Epithelial cell of prostate (primary cell): ENCODE results near the gene SMIM1.
"Not testable (repeated sequence)": the region's sequence is repeated elsewhere in the genome, so short reads cannot be mapped to it uniquely, and the experiment has no call there.

Experiments
- DNase-seq: peaks from one replicate; pipeline ENCODE4 v3.0.0-alpha.2; 2011; ENCODE audit warnings: low read depth, low spot score
- H3K27ac ChIP-seq: fragments of 450-650 bp; 2 replicates; pipeline ENCODE4 v1.5.1; 2017; ENCODE audit warnings: mild to moderate bottlenecking

The SMIM1 gene

GRCh38 chr1:3736131-3736561 is 36.4 kb upstream of the SMIM1 start:
- no peak overlapping the region for H3K27ac ChIP-seq
- DNase-seq: no peak

- no peak overlapping the region for H3K27ac ChIP-seq
- no peak for DNase-seq
These were observed 35.8 kb upstream of the SMIM1 start for GRCh38 chr1:3736708-3737107.

- no peak overlapping the region for H3K27ac ChIP-seq
- no peak for DNase-seq
These were observed 33.6 kb upstream of the SMIM1 start for GRCh38 chr1:3738943-3739342.

GRCh38 chr1:3740042-3740441 is 32.5 kb upstream of the SMIM1 start:
- H3K27ac ChIP-seq: no peak overlapping the region
- DNase-seq: no peak

GRCh38 chr1:3740752-3741151 is 31.8 kb upstream of the SMIM1 start:
- no peak for DNase-seq
- H3K27ac ChIP-seq: no peak overlapping the region

GRCh38 chr1:3741566-3742438 is 30.7 kb upstream of the SMIM1 start:
- DNase-seq: no peak
- H3K27ac ChIP-seq: no peak overlapping the region

GRCh38 chr1:3742439-3743298 is 29.9 kb upstream of the SMIM1 start:
- H3K27ac ChIP-seq: no peak overlapping the region
- no peak for DNase-seq

GRCh38 chr1:3743421-3743820 is 29.1 kb upstream of the SMIM1 start:
- no peak for DNase-seq
- no peak overlapping the region for H3K27ac ChIP-seq

GRCh38 chr1:3743826-3744225 is 28.7 kb upstream of the SMIM1 start:
- no peak overlapping the region for H3K27ac ChIP-seq
- no peak for DNase-seq

- DNase-seq: no peak
- no peak overlapping the region for H3K27ac ChIP-seq
These were observed 27.9 kb upstream of the SMIM1 start for GRCh38 chr1:3744646-3745045.

- no peak for DNase-seq
- H3K27ac ChIP-seq: no peak overlapping the region
These were observed 27.5 kb upstream of the SMIM1 start for GRCh38 chr1:3745071-3745470.

- DNase-seq: no peak
- H3K27ac ChIP-seq: no peak overlapping the region
These were observed 26.8 kb upstream of the SMIM1 start for GRCh38 chr1:3745590-3746381.

GRCh38 chr1:3746389-3746829 is 26.1 kb upstream of the SMIM1 start:
- H3K27ac ChIP-seq: no peak overlapping the region
- DNase-seq: no peak

GRCh38 chr1:3746830-3747521 is 25.6 kb upstream of the SMIM1 start:
- peak; percentile 5 for DNase-seq
- no peak overlapping the region for H3K27ac ChIP-seq

- DNase-seq: no peak
- H3K27ac ChIP-seq: no peak overlapping the region
These were observed 25.1 kb upstream of the SMIM1 start for GRCh38 chr1:3747522-3747848.

- no peak overlapping the region for H3K27ac ChIP-seq
- DNase-seq: no peak
These were observed 24.6 kb upstream of the SMIM1 start for GRCh38 chr1:3747903-3748302.

GRCh38 chr1:3748316-3748900 is 24.1 kb upstream of the SMIM1 start:
- DNase-seq, H3K27ac ChIP-seq: not testable (repeated sequence)

GRCh38 chr1:3749512-3749911 is 23.0 kb upstream of the SMIM1 start:
- no peak for DNase-seq
- H3K27ac ChIP-seq: no peak overlapping the region

- no peak for DNase-seq
- H3K27ac ChIP-seq: no peak overlapping the region
These were observed 21.8 kb upstream of the SMIM1 start for GRCh38 chr1:3750741-3751140.
